ENCODE data around the gene PKDCC. TPM values are rescaled to one million over a fixed set of nuclear protein-coding genes. Genes with fewer than 3 reads are reported as not detected.

The PKDCC gene
- total and polyA plus RNA-seq, 2 of the 13 experiments (the other 11 are each of a cell fraction or from before 2014, with no cell fraction given), result 52.6 to 58.8 TPM

DNA sequence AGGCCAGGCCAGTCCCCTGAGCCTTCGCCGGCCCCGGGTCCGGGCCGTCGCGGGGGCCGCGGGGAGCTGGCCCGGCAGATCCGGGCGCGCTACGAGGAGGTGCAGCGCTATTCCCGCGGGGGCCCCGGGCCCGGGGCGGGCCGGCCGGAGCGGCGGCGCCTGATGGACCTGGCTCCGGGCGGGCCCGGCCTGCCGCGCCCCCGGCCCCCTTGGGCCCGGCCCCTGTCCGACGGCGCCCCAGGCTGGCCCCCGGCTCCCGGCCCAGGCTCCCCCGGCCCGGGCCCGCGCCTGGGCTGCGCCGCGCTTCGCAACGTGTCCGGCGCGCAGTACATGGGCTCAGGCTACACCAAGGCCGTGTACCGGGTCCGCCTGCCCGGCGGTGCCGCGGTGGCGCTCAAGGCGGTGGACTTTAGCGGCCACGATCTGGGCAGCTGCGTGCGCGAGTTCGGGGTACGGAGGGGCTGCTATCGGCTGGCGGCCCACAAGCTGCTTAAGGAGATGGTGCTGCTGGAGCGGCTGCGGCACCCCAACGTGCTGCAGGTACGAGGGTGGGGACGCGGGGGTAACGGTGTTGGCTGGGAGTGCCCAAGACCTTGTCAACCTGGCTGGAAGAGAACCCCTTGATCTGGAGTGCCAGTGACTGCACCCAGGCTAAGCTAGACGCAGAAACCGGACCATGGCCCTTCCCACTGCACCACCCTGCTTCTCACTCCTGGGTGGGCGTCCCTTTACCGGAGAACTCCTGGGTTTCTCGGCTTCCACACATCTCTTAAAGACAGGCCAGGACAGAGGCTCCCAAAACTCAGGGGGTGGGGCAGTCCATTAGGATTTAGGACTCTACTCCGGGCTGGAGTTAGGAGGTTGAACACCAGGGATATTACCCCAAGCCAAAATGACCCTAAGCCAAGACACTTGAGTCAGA is 739 bp downstream of the PKDCC start (continued):
- TF ChIP-seq SRF (IDR thresholded peaks at IDR 0.05; ENCODE audit: low read depth, low read length) (no peak), ZNF772 (CRISPR knock-in tag; IDR thresholded peaks at IDR 0.05) (no peak), FOXM1 (CRISPR knock-in tag; IDR thresholded peaks at IDR 0.05) (no peak), ZNF562 (CRISPR knock-in tag; IDR thresholded peaks at IDR 0.05; ENCODE audit: borderline replicate concordance) (no peak), POLR2AphosphoS2 (IDR thresholded peaks at IDR 0.05; ENCODE audit: low read depth, low read length) (no peak), ARHGAP35 (CRISPR knock-in tag; IDR thresholded peaks at IDR 0.05; ENCODE audit: borderline replicate concordance) (0 out of 2 replicates have a peak, but pooled peaks have one; percentile 63), ZNF670 (CRISPR knock-in tag; IDR thresholded peaks at IDR 0.05; ENCODE audit: borderline replicate concordance) (no peak; the same call in 1 of the 2 replicates), ISL2 (CRISPR knock-in tag; IDR thresholded peaks at IDR 0.05) (no peak), ZNF605 (CRISPR knock-in tag; IDR thresholded peaks at IDR 0.05) (peak; percentile 65; the same call in 1 of the 2 replicates), HNF4A (CRISPR knock-in tag; IDR thresholded peaks at IDR 0.05) (peak; percentile 24; the same call in 1 of the 2 replicates), ZNF496 (CRISPR knock-in tag; IDR thresholded peaks at IDR 0.05; ENCODE audit: insufficient replicate concordance) (no peak), SMYD3 (CRISPR knock-in tag; IDR thresholded peaks at IDR 0.05) (no peak), CENPX (CRISPR knock-in tag; IDR thresholded peaks at IDR 0.05) (no peak), EP300 (IDR thresholded peaks at IDR 0.05; ENCODE audit: low read depth in 2 of 2, low read length in 2 of 2) (no peak), EP300 (CRISPR knock-in tag; IDR thresholded peaks at IDR 0.05; ENCODE audit: borderline replicate concordance) (0 out of 2 replicates have a peak, but pooled peaks have one; percentile 10), ZNF747 (CRISPR knock-in tag; IDR thresholded peaks at IDR 0.05; ENCODE audit: borderline replicate concordance) (no peak), NR2F1 (CRISPR knock-in tag; IDR thresholded peaks at IDR 0.05) (0 out of 4 replicates have a peak, but pooled peaks of 1 of the 2 experiments have one; percentile 9), KLF6 (CRISPR knock-in tag; IDR thresholded peaks at IDR 0.05) (no peak; the same call in 1 of the 2 replicates), NKX3-1 (CRISPR knock-in tag; IDR thresholded peaks at IDR 0.05) (no peak), GZF1 (CRISPR knock-in tag; IDR thresholded peaks at IDR 0.05) (no peak)
- TF ChIP-seq, protein P1, sequence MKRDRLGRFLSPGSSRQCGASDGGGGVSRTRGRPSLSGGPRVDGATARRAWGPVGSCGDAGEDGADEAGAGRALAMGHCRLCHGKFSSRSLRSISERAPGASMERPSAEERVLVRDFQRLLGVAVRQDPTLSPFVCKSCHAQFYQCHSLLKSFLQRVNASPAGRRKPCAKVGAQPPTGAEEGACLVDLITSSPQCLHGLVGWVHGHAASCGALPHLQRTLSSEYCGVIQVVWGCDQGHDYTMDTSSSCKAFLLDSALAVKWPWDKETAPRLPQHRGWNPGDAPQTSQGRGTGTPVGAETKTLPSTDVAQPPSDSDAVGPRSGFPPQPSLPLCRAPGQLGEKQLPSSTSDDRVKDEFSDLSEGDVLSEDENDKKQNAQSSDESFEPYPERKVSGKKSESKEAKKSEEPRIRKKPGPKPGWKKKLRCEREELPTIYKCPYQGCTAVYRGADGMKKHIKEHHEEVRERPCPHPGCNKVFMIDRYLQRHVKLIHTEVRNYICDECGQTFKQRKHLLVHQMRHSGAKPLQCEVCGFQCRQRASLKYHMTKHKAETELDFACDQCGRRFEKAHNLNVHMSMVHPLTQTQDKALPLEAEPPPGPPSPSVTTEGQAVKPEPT (CRISPR knock-in tag; IDR thresholded peaks at IDR 0.05; ENCODE audit: low read depth), result no peak
- TF ChIP-seq, protein P2, sequence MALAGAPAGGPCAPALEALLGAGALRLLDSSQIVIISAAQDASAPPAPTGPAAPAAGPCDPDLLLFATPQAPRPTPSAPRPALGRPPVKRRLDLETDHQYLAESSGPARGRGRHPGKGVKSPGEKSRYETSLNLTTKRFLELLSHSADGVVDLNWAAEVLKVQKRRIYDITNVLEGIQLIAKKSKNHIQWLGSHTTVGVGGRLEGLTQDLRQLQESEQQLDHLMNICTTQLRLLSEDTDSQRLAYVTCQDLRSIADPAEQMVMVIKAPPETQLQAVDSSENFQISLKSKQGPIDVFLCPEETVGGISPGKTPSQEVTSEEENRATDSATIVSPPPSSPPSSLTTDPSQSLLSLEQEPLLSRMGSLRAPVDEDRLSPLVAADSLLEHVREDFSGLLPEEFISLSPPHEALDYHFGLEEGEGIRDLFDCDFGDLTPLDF (CRISPR knock-in tag; IDR thresholded peaks at IDR 0.05), result no peak
- TF ChIP-seq, protein P3, sequence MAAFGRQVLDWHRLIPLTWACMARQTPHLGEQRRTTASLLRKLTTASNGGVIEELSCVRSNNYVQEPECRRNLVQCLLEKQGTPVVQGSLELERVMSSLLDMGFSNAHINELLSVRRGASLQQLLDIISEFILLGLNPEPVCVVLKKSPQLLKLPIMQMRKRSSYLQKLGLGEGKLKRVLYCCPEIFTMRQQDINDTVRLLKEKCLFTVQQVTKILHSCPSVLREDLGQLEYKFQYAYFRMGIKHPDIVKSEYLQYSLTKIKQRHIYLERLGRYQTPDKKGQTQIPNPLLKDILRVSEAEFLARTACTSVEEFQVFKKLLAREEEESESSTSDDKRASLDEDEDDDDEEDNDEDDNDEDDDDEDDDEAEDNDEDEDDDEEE (CRISPR knock-in tag; IDR thresholded peaks at IDR 0.05), result no peak
- TF ChIP-seq, protein P4, sequence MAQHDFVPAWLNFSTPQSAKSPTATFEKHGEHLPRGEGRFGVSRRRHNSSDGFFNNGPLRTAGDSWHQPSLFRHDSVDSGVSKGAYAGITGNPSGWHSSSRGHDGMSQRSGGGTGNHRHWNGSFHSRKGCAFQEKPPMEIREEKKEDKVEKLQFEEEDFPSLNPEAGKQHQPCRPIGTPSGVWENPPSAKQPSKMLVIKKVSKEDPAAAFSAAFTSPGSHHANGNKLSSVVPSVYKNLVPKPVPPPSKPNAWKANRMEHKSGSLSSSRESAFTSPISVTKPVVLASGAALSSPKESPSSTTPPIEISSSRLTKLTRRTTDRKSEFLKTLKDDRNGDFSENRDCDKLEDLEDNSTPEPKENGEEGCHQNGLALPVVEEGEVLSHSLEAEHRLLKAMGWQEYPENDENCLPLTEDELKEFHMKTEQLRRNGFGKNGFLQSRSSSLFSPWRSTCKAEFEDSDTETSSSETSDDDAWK (CRISPR knock-in tag; IDR thresholded peaks at IDR 0.05), result no peak

All from HepG2 (cell line).